GM12878 (cell line): ENCODE data around the gene PRR29. TPM values are rescaled to one million over a fixed set of nuclear protein-coding genes. Genes with fewer than 3 reads are reported as not detected.

Source experiments
- ATAC-seq: fragments of 200-7000 bp; cut with Tn5 transposase; 3 replicates; pipeline ENCODE4 v1.9.1; 2020; ENCODE audit warnings: mild to moderate bottlenecking, moderate library complexity
- BruUV-seq: library from RNA; stranded (reverse); fragments of 400-500 nt; replicated peaks from 2 replicates; lab custom pipeline; 2021; lab: Mats Ljungman, UMichigan
- CTCF ChIA-PET: fragments of 300-600 bp; sonication (Branson Sonifier 250); formaldehyde crosslinking; extraction: SDS; loops from one replicate; lab custom pipeline; 2021; ENCODE audit warnings: inconsistent platforms; lab: Yijun Ruan, JAX
- POLR2A ChIA-PET: fragments of 350-600 bp; formaldehyde crosslinking; extraction: SDS; loops from one replicate; lab custom pipeline; 2021; ENCODE audit warnings: inconsistent platforms; lab: Charles Lee
- RAD21 ChIA-PET: fragments of 300-600 bp; sonication (Branson Sonifier 250); formaldehyde crosslinking; loops from one replicate; lab custom pipeline; 2023; ENCODE audit warnings: antibody characterized with exemption; ENCODE audit not compliant: unreplicated experiment; lab: Charles Lee
- SMC1A ChIA-PET: fragments of 300-600 bp; sonication (Branson Sonifier 250); formaldehyde crosslinking; loops from one replicate; lab custom pipeline; 2023; ENCODE audit not compliant: unreplicated experiment, uncharacterized antibody; lab: Charles Lee
- DNase-seq: peaks from one replicate; pipeline ENCODE4 v3.0.0-alpha.2; 2011; ENCODE audit warnings: low read depth, low spot score
- FAIRE-seq: peaks from 3 replicates; lab custom pipeline; 2011; peaks lifted over from hg19 to GRCh38; lab: Jason Lieb, UNC
- H2AFZ ChIP-seq: 2 replicates; pipeline ENCODE4 v1.6.0; 2011; ENCODE audit warnings: low read depth, low read length, control low read depth; ENCODE audit not compliant: control insufficient read depth
- H3K27ac ChIP-seq: 2 replicates; pipeline ENCODE4 v1.5.1; 2011; ENCODE audit warnings: control low read depth; ENCODE audit not compliant: control insufficient read depth, insufficient read depth
- H3K27me3 ChIP-seq, 2 experiments: replicated peaks in 1 of 2; 2 replicates each; pipeline versions ENCODE4 v1.6.0 to v1.6.1; 2011; ENCODE audit warnings: low read length in 1 of 2; ENCODE audit not compliant: control insufficient read depth in 2 of 2, insufficient read depth in 2 of 2
- H3K36me3 ChIP-seq, 2 experiments: 2 replicates each; pipeline ENCODE4 v1.5.1; 2011; ENCODE audit warnings: low read length in 1 of 2; ENCODE audit not compliant: control insufficient read depth in 2 of 2, insufficient read depth in 2 of 2
- H3K4me1 ChIP-seq: 2 replicates; pipeline ENCODE4 v1.6.1; 2011; ENCODE audit warnings: mild to moderate bottlenecking, low read length, moderate library complexity, mixed read lengths; ENCODE audit not compliant: control insufficient read depth, insufficient read depth
- H3K4me2 ChIP-seq: 2 replicates; pipeline ENCODE4 v1.6.0; 2011; ENCODE audit warnings: control low read depth; ENCODE audit not compliant: control insufficient read depth, insufficient read depth
- H3K4me3 ChIP-seq: fragments of 200-600 bp; sonication (generic); 2 replicates; pipeline ENCODE4 v1.5.1; 2016
- H3K79me2 ChIP-seq: 2 replicates; pipeline ENCODE4 v1.6.0; 2011; ENCODE audit warnings: low read length; ENCODE audit not compliant: control insufficient read depth, insufficient read depth
- H3K9ac ChIP-seq: 2 replicates; pipeline ENCODE4 v1.8.0; 2011; ENCODE audit warnings: low read length, control low read depth, mixed read lengths; ENCODE audit not compliant: control insufficient read depth, insufficient read depth
- H3K9me3 ChIP-seq: replicated peaks from 3 replicates; pipeline ENCODE4 v1.5.1; 2011; ENCODE audit warnings: mild to moderate bottlenecking, low read length; ENCODE audit not compliant: control insufficient read depth, insufficient read depth
- H4K20me1 ChIP-seq: 2 replicates; pipeline ENCODE4 v1.6.0; 2011; ENCODE audit not compliant: control insufficient read depth, insufficient read depth
- BCL11A ChIP-seq: IDR thresholded peaks from 2 replicates; pipeline ENCODE4 v1.6.1; 2011; ENCODE audit warnings: low read depth, low read length
- CUX1 ChIP-seq: IDR thresholded peaks from 2 replicates; pipeline ENCODE4 v1.6.1; 2012; ENCODE audit warnings: improper control_type of control experiment, low read depth, low read length; ENCODE audit not compliant: insufficient replicate concordance
- NBN ChIP-seq: fragments of 450-650 bp; IDR thresholded peaks from 2 replicates; pipeline ENCODE4 v1.6.1; 2016
- POLR2AphosphoS5 ChIP-seq: IDR thresholded peaks from 2 replicates; pipeline ENCODE4 v1.6.1; 2011; ENCODE audit warnings: mild to moderate bottlenecking, low read length, inconsistent platforms
- RELA ChIP-seq: fragments of 450-650 bp; IDR thresholded peaks from 2 replicates; pipeline ENCODE4 v1.8.0; 2014; ENCODE audit warnings: borderline replicate concordance; ENCODE audit not compliant: partially characterized antibody
- RELB ChIP-seq: fragments of 450-650 bp; IDR thresholded peaks from 2 replicates; pipeline ENCODE4 v1.6.1; 2017; ENCODE audit warnings: low read depth, mild to moderate bottlenecking, moderate library complexity
- SIX5 ChIP-seq: IDR thresholded peaks from 2 replicates; pipeline ENCODE4 v1.6.1; 2011; ENCODE audit warnings: mild to moderate bottlenecking, low read depth, low read length, moderate library complexity; ENCODE audit not compliant: severe bottlenecking
- TAF1 ChIP-seq: IDR thresholded peaks from 2 replicates; pipeline ENCODE4 v1.6.1; 2011; ENCODE audit warnings: mild to moderate bottlenecking, low read depth, low read length, borderline replicate concordance
- WGBS: methylation state at CpG from one replicate; pipeline ENCODE4 v1.1.6; 2016; ENCODE audit warnings: low lambda C conversion rate; ENCODE audit not compliant: insufficient replicate concordance, insufficient coverage; ENCODE audit errors: missing lambda C conversion rate; 5-methylcytosine and 5-hydroxymethylcytosine counted together
- in situ Hi-C: fragments of 300-500 bp; cut with MboI; formaldehyde crosslinking; loops from 9 replicates; pipeline ENCODE4 v1.14.3; 2018; ENCODE audit warnings: mixed read lengths
- intact Hi-C: fragments of 100-400 bp; cut with micrococcal nuclease; formaldehyde crosslinking; loops from one replicate; pipeline ENCODE4 v1.14.2; 2022; ENCODE audit not compliant: unreplicated experiment
- polyA plus RNA-seq, 11 experiments: library from polyadenylated mRNA; depleted of rRNA in 4 of 11; unstranded in 6 of 11; stranded (reverse) in 5 of 11; fragments of >200 nt; fragmentation: Nextera tagmentation in 4 of 11; fragmentation: Illumina TruSeq in 1 of 11; extraction: Ambion mirVana in 4 of 11; extraction: Trizol in 1 of 11; gene quantifications; 1 replicate in 1 of 11; 2 replicates in 10 of 11; pipeline versions ENCODE4 v1.2.1 to v1.2.3, GENCODE V29; 2011 to 2016; ENCODE audit warnings: inconsistent platforms in 2 of 11, missing spikeins in 2 of 11, low read depth in 1 of 11
- total RNA-seq, 4 experiments: library from RNA; depleted of rRNA in 3 of 4; stranded (reverse); fragments of >200 nt in 3 of 4; fragmentation: Illumina TruSeq in 1 of 4; extraction: Trizol in 1 of 4; gene quantifications; 2 replicates each; pipeline versions ENCODE4 v1.2.1 to v1.2.3, GENCODE V29; 2013 to 2021
- TF ChIP-seq, protein P1 (sequence below): fragments of 450-650 bp; formaldehyde crosslinking; IDR thresholded peaks from 2 replicates; pipeline ENCODE4 v1.4.0; 2020; ENCODE audit warnings: mild to moderate bottlenecking, moderate library complexity

Gene PRR29
- total and polyA plus RNA-seq, 10 of the 15 experiments (the other 5 are each of a cell fraction or from before 2014, with no cell fraction given): 0.01 to 2.4 (median 0.18) TPM; not detected in 3

GRCh38 chr17:64040206-64040605 lies 42.1 kb downstream of the PRR29 start:
- ChIA-PET CTCF (interaction anchor here (3.0 kb wide), 1 partner anchor 93 kb away, joined by 23 read pairs; no protein-coding TSS in a partner anchor), POLR2A (no interaction called here), SMC1A (interaction anchor here (1.4 kb wide), 1 partner anchor 15 kb away, joined by 4 read pairs; no protein-coding TSS in a partner anchor), RAD21 (interaction anchor here (0.8 kb wide), 1 partner anchor 94 kb away, joined by 3 read pairs; no protein-coding TSS in a partner anchor)
- TF ChIP-seq TAF1: no peak
- TF ChIP-seq, protein P1, sequence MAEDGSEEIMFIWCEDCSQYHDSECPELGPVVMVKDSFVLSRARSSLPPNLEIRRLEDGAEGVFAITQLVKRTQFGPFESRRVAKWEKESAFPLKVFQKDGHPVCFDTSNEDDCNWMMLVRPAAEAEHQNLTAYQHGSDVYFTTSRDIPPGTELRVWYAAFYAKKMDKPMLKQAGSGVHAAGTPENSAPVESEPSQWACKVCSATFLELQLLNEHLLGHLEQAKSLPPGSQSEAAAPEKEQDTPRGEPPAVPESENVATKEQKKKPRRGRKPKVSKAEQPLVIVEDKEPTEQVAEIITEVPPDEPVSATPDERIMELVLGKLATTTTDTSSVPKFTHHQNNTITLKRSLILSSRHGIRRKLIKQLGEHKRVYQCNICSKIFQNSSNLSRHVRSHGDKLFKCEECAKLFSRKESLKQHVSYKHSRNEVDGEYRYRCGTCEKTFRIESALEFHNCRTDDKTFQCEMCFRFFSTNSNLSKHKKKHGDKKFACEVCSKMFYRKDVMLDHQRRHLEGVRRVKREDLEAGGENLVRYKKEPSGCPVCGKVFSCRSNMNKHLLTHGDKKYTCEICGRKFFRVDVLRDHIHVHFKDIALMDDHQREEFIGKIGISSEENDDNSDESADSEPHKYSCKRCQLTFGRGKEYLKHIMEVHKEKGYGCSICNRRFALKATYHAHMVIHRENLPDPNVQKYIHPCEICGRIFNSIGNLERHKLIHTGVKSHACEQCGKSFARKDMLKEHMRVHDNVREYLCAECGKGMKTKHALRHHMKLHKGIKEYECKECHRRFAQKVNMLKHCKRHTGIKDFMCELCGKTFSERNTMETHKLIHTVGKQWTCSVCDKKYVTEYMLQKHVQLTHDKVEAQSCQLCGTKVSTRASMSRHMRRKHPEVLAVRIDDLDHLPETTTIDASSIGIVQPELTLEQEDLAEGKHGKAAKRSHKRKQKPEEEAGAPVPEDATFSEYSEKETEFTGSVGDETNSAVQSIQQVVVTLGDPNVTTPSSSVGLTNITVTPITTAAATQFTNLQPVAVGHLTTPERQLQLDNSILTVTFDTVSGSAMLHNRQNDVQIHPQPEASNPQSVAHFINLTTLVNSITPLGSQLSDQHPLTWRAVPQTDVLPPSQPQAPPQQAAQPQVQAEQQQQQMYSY (CRISPR knock-in tag): no peak
- no peak for TF ChIP-seq RELB
- TF ChIP-seq NBN: no peak
- no peak for TF ChIP-seq BCL11A
- TF ChIP-seq POLR2AphosphoS5: no peak
- TF ChIP-seq SIX5: no peak
- TF ChIP-seq CUX1: no peak
- TF ChIP-seq RELA: no peak
- no peak overlapping the region for H3K9ac ChIP-seq
- H3K9me3 ChIP-seq: no peaks in the 10 kb centered on the region
- intact Hi-C loops (no loop called here), in situ Hi-C loops (loop anchor here (25.0 kb wide), 1 partner anchor 247 kb away; no protein-coding TSS in a partner anchor)
- H3K4me2 ChIP-seq: no peak overlapping the region
- H3K79me2 ChIP-seq: no peaks in the 10 kb centered on the region
- no peaks in the 10 kb centered on the region for H4K20me1 ChIP-seq
- no TSS peak for BruUV-seq
- no peak overlapping the region for H3K27ac ChIP-seq
- ATAC-seq (no peak), FAIRE-seq (no peak), DNase-seq (no peak)
- no peak overlapping the region for H2AFZ ChIP-seq
- peaks cover 8 to 9% of the 10 kb centered on the region in 2 experiments for H3K36me3 ChIP-seq
- no peaks in the 10 kb centered on the region for H3K4me1 ChIP-seq
- WGBS: 81% methylated on average over 6 of the region's 6 CpGs
- no peak overlapping the region for H3K4me3 ChIP-seq
- H3K27me3 ChIP-seq: no peaks in the 10 kb centered on the region
